K562 (cell line): ENCODE data around the gene ERVH48-1. TPM values are rescaled to one million over a fixed set of nuclear protein-coding genes. Genes with fewer than 3 reads are reported as not detected.
A peak's percentile ranks its signal among the peaks of the same experiment; 100 is the strongest.

ENCODE experiments used
- ATAC-seq: fragments of 200-7000 bp; cut with Tn5 transposase; 3 replicates; pipeline ENCODE4 v1.9.1; 2020; ENCODE audit warnings: moderate library complexity
- BruUV-seq: library from RNA; stranded (reverse); fragments of 400-500 nt; replicated peaks from 2 replicates; lab custom pipeline; 2021; lab: Mats Ljungman, UMichigan
- CTCF ChIA-PET: fragments of 300-600 bp; formaldehyde crosslinking; extraction: SDS; loops from one replicate; lab custom pipeline; 2021; ENCODE audit warnings: low intra/inter-chr PET ratio; lab: Yijun Ruan, JAX
- POLR2A ChIA-PET: fragments of 300-600, 350-650 bp; sonication (Branson Sonifier 250); formaldehyde crosslinking; extraction: SDS; loops from one replicate; lab custom pipeline; 2021; ENCODE audit warnings: antibody characterized with exemption, inconsistent platforms; lab: Yijun Ruan, JAX
- DNase-seq, 4 experiments: peaks; one replicate each; pipeline versions ENCODE4 v3.0.0 to v3.0.0-alpha.2; 2011 to 2018; ENCODE audit warnings: low spot score in 3 of 4, mixed read lengths in 3 of 4; ENCODE audit errors: extremely low read depth in 1 of 4
- FAIRE-seq: peaks from 2 replicates; lab custom pipeline; 2011; peaks lifted over from hg19 to GRCh38; lab: Jason Lieb, UNC
- H2AFZ ChIP-seq: 2 replicates; pipeline ENCODE4 v1.6.0; 2011; ENCODE audit warnings: low read depth, low read length, control low read depth, inconsistent platforms
- H3K27ac ChIP-seq: fragments of 200-600 bp; 3 replicates; pipeline ENCODE4 v1.8.0; 2011; ENCODE audit warnings: low read depth, mild to moderate bottlenecking, control low read depth, inconsistent platforms, low read length, moderate library complexity, mixed read lengths; ENCODE audit errors: extremely low read depth
- H3K27me3 ChIP-seq, 2 experiments: fragments of 300-600 bp in 1 of 2; 2 replicates in 1 of 2; 3 replicates in 1 of 2; pipeline versions ENCODE4 v1.6.0 to v1.8.0; 2011; ENCODE audit warnings: inconsistent platforms in 2 of 2, low read length in 2 of 2, mild to moderate bottlenecking in 1 of 2, mixed read lengths in 1 of 2, moderate library complexity in 1 of 2; ENCODE audit not compliant: control insufficient read depth in 2 of 2, insufficient read depth in 2 of 2
- H3K36me3 ChIP-seq: fragments of 300-600 bp; 3 replicates; pipeline ENCODE4 v1.8.0; 2011; ENCODE audit warnings: mild to moderate bottlenecking, low read length, inconsistent platforms; ENCODE audit not compliant: control insufficient read depth, insufficient read depth
- H3K4me1 ChIP-seq, 2 experiments: fragments of 200-600 bp in 1 of 2; replicated peaks in 1 of 2; 2 replicates in 1 of 2; 3 replicates in 1 of 2; pipeline versions ENCODE4 v1.5.1 to v1.8.0; 2011; ENCODE audit warnings: inconsistent platforms in 2 of 2, low read length in 2 of 2, mild to moderate bottlenecking in 1 of 2, mixed read lengths in 1 of 2, moderate library complexity in 1 of 2; ENCODE audit not compliant: control insufficient read depth in 2 of 2, insufficient read depth in 2 of 2
- H3K4me2 ChIP-seq: 2 replicates; pipeline ENCODE4 v1.6.1; 2011; ENCODE audit warnings: low read length, control low read depth, inconsistent platforms, mixed read lengths; ENCODE audit not compliant: insufficient read depth
- H3K4me3 ChIP-seq: fragments of 200-600 bp; sonication (generic), shearing (Covaris generic); 2 replicates; pipeline ENCODE4 v1.5.1; 2016; ENCODE audit warnings: control low read depth, inconsistent platforms
- H3K79me2 ChIP-seq: fragments of 200-600 bp; 3 replicates; pipeline ENCODE4 v1.8.0; 2011; ENCODE audit warnings: low read length, inconsistent platforms; ENCODE audit not compliant: control insufficient read depth, insufficient read depth
- H3K9ac ChIP-seq, 2 experiments: 2 replicates each; pipeline versions ENCODE4 v1.6.0 to v1.6.1; 2011; ENCODE audit warnings: low read depth in 2 of 2, low read length in 2 of 2, control low read depth in 1 of 2, inconsistent platforms in 1 of 2, mild to moderate bottlenecking in 1 of 2, mixed read lengths in 1 of 2; ENCODE audit not compliant: insufficient read depth in 1 of 2
- H3K9me1 ChIP-seq: one replicate; pipeline ENCODE4 v1.6.0; 2011; ENCODE audit warnings: inconsistent platforms, mild to moderate bottlenecking, low read length, moderate library complexity; ENCODE audit not compliant: control insufficient read depth, insufficient read depth
- H3K9me3 ChIP-seq: replicated peaks from 2 replicates; pipeline ENCODE4 v1.5.1; 2011; ENCODE audit warnings: low read depth, low read length, inconsistent platforms; ENCODE audit not compliant: control insufficient read depth, insufficient read depth
- H4K20me1 ChIP-seq: replicated peaks from 2 replicates; pipeline ENCODE4 v1.6.1; 2011; ENCODE audit warnings: low read length, inconsistent platforms, mixed read lengths; ENCODE audit not compliant: control insufficient read depth, insufficient read depth
- CXXC5 ChIP-seq: fragments of 250-450 bp; sonication (Bioruptor Pico); IDR thresholded peaks from 2 replicates; pipeline ENCODE4 v1.8.0; 2022; ENCODE audit warnings: inconsistent platforms, mild to moderate bottlenecking, moderate library complexity
- GMEB1 ChIP-seq: fragments of 250-450 bp; sonication (Bioruptor Pico); IDR thresholded peaks from 2 replicates; pipeline ENCODE4 v1.4.0; 2020; ENCODE audit warnings: mild to moderate bottlenecking
- HMBOX1 ChIP-seq: sonication (generic); IDR thresholded peaks from 2 replicates; pipeline ENCODE4 v1.6.1; 2016
- RBM34 ChIP-seq: fragments of 200-400 bp; formaldehyde crosslinking; IDR thresholded peaks from 2 replicates; pipeline ENCODE4 v1.6.1; 2018; ENCODE audit warnings: low read length, borderline replicate concordance; ENCODE audit not compliant: insufficient read depth
- ZNF146 ChIP-seq: IDR thresholded peaks from one replicate; pipeline ENCODE4 v1.6.1; 2018; ENCODE audit warnings: missing compliant biosample characterization; ENCODE audit not compliant: unreplicated experiment
- ZNF354B ChIP-seq: fragments of 250-450 bp; sonication (Bioruptor Pico); IDR thresholded peaks from 2 replicates; pipeline ENCODE4 v1.4.0; 2020
- ZNF518B ChIP-seq: fragments of 250-450 bp; sonication (Bioruptor Pico); IDR thresholded peaks from 2 replicates; pipeline ENCODE4 v1.5.0; 2021; ENCODE audit warnings: mild to moderate bottlenecking, moderate library complexity
- ZNF584 ChIP-seq: fragments of 200-800 bp; sonication (Bioruptor generic); IDR thresholded peaks from 2 replicates; pipeline ENCODE4 v1.6.1; 2016; ENCODE audit warnings: low read depth, mild to moderate bottlenecking, missing genetic modification characterization, missing compliant biosample characterization
- ZNF785 ChIP-seq: fragments of 250-450 bp; sonication (Bioruptor Pico); IDR thresholded peaks from 2 replicates; pipeline ENCODE4 v1.4.0; 2020; ENCODE audit warnings: mild to moderate bottlenecking
- WGBS: fragments of 100-300 bp; shearing (Covaris generic); methylation state at CpG from one replicate; pipeline ENCODE4 v1.1.6; 2016; ENCODE audit warnings: low coverage, mixed read lengths; ENCODE audit not compliant: insufficient coverage; ENCODE audit errors: missing lambda C conversion rate; 5-methylcytosine and 5-hydroxymethylcytosine counted together
- in situ Hi-C: fragments of 300-500 bp; cut with MboI; formaldehyde crosslinking; loops from 4 replicates; pipeline ENCODE4 v1.15.0; 2018; ENCODE audit warnings: inconsistent platforms, mixed read lengths
- intact Hi-C: fragments of 100-400 bp; cut with micrococcal nuclease; formaldehyde crosslinking; loops from 2 replicates; pipeline ENCODE4 v1.14.2; 2022
- polyA plus RNA-seq, 8 experiments: library from polyadenylated mRNA; depleted of rRNA in 4 of 8; stranded (reverse) in 5 of 8; unstranded in 3 of 8; fragments of >200 nt; fragmentation: Nextera tagmentation in 2 of 8; fragmentation: Illumina TruSeq in 1 of 8; extraction: Ambion mirVana in 2 of 8; extraction: Trizol in 1 of 8; gene quantifications; 2 replicates each; pipeline versions ENCODE4 v1.2.1 to v1.2.3, GENCODE V29; 2011 to 2014; ENCODE audit warnings: inconsistent platforms in 1 of 8, missing spikeins in 1 of 8
- total RNA-seq, 7 experiments: library from RNA; depleted of rRNA in 6 of 7; stranded (reverse); fragments of >200 nt in 6 of 7; fragmentation: Illumina TruSeq in 2 of 7; extraction: Trizol in 2 of 7; gene quantifications; 2 replicates each; pipeline versions ENCODE4 v1.2.1 to v1.2.3, GENCODE V29; 2011 to 2021; ENCODE audit warnings: low replicate concordance in 1 of 7

ERVH48-1 gene
- total and polyA plus RNA-seq, 9 of the 15 experiments (the other 6 are each of a cell fraction or from before 2014, with no cell fraction given) = 0.08 to 0.49 (median 0.16) TPM; not detected in 3

GRCh38 chr21:42883921-42884320, 41.5 kb downstream of the ERVH48-1 start:
- Histone ChIP-seq H3K9me1 (no peaks in the 10 kb centered on the region), H3K9me3 (no peaks in the 10 kb centered on the region; the same call in 1 of the 2 replicates), H3K4me2 (no peak overlapping the region), H3K4me3 (no peak overlapping the region), H3K9ac (no peak overlapping the region), H3K27me3 (no peaks in the 10 kb centered on the region), H3K4me1 (peaks cover 0 to 3% of the 10 kb centered on the region in 2 experiments; a peak in 2 of 5 replicates), H4K20me1 (no peaks in the 10 kb centered on the region), H2AFZ (no peak overlapping the region), H3K36me3 (no peaks in the 10 kb centered on the region; the same call in 2 of the 3 replicates), H3K79me2 (peaks cover 18% of the 10 kb centered on the region), H3K27ac (no peak overlapping the region)
- 60% methylated on average over 1 of the region's 1 CpG for WGBS
- DNase-seq (no peak), FAIRE-seq (no peak), ATAC-seq (no peak)
- no TSS peak for BruUV-seq
- ChIA-PET POLR2A (no interaction called here), CTCF (no interaction called here)
- intact Hi-C loops (no loop called here), in situ Hi-C loops (no loop called here)
- TF ChIP-seq ZNF146 (CRISPR knock-in tag) (peak; percentile 80), CXXC5 (no peak)

DNA sequence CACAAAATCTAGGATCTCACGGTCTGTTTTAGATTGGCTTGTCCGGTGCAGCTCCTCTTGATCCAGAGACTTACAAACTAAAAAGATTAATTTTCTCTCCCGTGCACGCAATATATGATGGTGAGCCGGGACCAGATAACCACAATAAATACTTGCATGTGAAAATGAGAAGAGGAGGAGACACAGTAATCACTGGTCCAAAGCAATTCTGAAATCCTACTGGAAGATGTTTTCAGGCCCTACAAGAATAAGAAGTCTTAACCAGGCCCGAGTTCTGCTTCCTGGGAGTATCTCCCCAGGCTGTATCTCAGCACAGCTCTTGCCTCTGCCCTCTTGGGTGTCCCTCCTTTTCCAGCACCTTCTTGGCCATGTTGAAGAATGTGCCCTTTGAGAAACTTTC, 45.1 kb downstream of the ERVH48-1 start:
- TF ChIP-seq HMBOX1 (no peak), ZNF785 (CRISPR knock-in tag) (no peak), RBM34 (no peak), GMEB1 (CRISPR knock-in tag) (no peak), ZNF518B (no peak), ZNF354B (no peak), ZNF584 (CRISPR knock-in tag) (peak; percentile 99)
- TF ChIP-seq, all 486 proteins: peak for 1
- Histone ChIP-seq H3K27ac (peak overlapping the region; percentile 91; the same call in 2 of the 3 replicates), H3K4me3 (peak overlapping the region; percentile 76), H3K36me3 (peaks cover 30% of the 10 kb centered on the region), H3K4me1 (peaks cover 0 to 11% of the 10 kb centered on the region in 2 experiments; a peak in 2 of 5 replicates), H3K79me2 (peaks cover 54% of the 10 kb centered on the region), H3K4me2 (peak overlapping the region; percentile 99), H3K9me1 (no peaks in the 10 kb centered on the region), H3K27me3 (no peaks in the 10 kb centered on the region), H3K9ac (peak overlapping the region; percentile 94 to 98), H3K9me3 (no peaks in the 10 kb centered on the region; the same call in 1 of the 2 replicates), H4K20me1 (no peaks in the 10 kb centered on the region), H2AFZ (0 out of 2 replicates have a peak overlapping the region, but pooled peaks have one; percentile 98)
- POLR2A ChIA-PET = interaction anchor here (0.7 to 2.9 kb wide), 4 partner anchors 11 to 43 kb away, joined by 3 to 22 read pairs (median 4); partner anchors contain the start of gene NDUFV3
- 75% methylated on average over 6 of the region's 6 CpGs for WGBS
- FAIRE-seq (no peak), ATAC-seq (no peak), DNase-seq (no peak)
- in situ Hi-C loops (no loop called here), intact Hi-C loops (no loop called here)
- CTCF ChIA-PET = no interaction called here
- TSS peak; percentile 80 for BruUV-seq
